Gastrocnemius medialis (tissue), 4 donors: Measurements from ENCODE around the gene CST5.

ENCODE experiments used
- POLR2A ChIP-seq, 2 donors: fragments of 450-650 bp; IDR thresholded peaks; one replicate each; pipeline ENCODE4 v1.6.1; 2017; ENCODE audit warnings: antibody characterized with exemption in 2 of 2, mild to moderate bottlenecking in 2 of 2, moderate library complexity in 2 of 2
- TF ChIP-seq, protein P1 (sequence below), 5 experiments: fragments of 450-650 bp in 3 of 5; fragments of 200-600 bp in 2 of 5; sonication (generic) in 2 of 5; IDR thresholded peaks in 4 of 5; conservative IDR thresholded peaks in 1 of 5; 1 replicate in 4 of 5; 2 replicates in 1 of 5; pipeline ENCODE4 v1.5.1; 2016 to 2019; ENCODE audit warnings: antibody characterized with exemption in 5 of 5, mild to moderate bottlenecking in 3 of 5, moderate library complexity in 3 of 5

GRCh38 chr20:23877524-23877923, 2.0 kb downstream of the CST5 start:
- TF ChIP-seq, protein P1, sequence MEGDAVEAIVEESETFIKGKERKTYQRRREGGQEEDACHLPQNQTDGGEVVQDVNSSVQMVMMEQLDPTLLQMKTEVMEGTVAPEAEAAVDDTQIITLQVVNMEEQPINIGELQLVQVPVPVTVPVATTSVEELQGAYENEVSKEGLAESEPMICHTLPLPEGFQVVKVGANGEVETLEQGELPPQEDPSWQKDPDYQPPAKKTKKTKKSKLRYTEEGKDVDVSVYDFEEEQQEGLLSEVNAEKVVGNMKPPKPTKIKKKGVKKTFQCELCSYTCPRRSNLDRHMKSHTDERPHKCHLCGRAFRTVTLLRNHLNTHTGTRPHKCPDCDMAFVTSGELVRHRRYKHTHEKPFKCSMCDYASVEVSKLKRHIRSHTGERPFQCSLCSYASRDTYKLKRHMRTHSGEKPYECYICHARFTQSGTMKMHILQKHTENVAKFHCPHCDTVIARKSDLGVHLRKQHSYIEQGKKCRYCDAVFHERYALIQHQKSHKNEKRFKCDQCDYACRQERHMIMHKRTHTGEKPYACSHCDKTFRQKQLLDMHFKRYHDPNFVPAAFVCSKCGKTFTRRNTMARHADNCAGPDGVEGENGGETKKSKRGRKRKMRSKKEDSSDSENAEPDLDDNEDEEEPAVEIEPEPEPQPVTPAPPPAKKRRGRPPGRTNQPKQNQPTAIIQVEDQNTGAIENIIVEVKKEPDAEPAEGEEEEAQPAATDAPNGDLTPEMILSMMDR (IDR thresholded peaks at IDR 0.05 in 4 of 5, conservative IDR thresholded peaks at IDR 0.05 in 1 of 5), result no peak
- no peak for TF ChIP-seq POLR2A (IDR thresholded peaks at IDR 0.05)
